ENCODE results near the gene CGB5. TPM values are rescaled to one million over a fixed set of nuclear protein-coding genes. Genes with fewer than 3 reads are reported as not detected.

The CGB5 gene
- polyA plus RNA-seq, 1 of the 3 experiments (the other 2 are of a cell fraction), result 0.16 TPM

DNA sequence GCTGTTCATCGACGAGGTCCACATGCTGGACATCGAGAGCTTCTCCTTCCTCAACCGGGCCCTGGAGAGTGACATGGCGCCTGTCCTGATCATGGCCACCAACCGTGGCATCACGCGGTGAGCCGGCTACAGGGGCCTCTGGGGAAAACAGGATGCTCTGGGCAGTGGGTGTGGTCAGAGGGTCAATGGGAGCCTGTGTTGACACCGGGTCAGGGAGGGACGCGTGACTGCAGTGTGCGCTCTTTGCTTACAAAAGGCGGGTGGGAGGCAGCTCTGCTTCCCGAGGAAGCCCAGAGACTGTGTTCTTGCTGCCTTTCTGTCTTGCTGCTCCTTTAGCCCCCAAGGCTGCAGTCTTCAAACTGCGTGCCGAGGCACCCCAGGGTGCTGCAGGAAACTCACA lies 32.5 kb upstream of the CGB5 start:
- no peak for DNase-seq
- no peaks in the 10 kb centered on the region for H3K79me2 ChIP-seq (ENCODE audit: insufficient read depth)
- CTCF ChIA-PET, result interaction anchor here (1.3 to 8.6 kb wide), 2 partner anchors 8 to 12 kb away, joined by 5 to 68 read pairs; no protein-coding TSS in a partner anchor
- H2AFZ ChIP-seq (ENCODE audit: low read depth), result no peak overlapping the region
- peaks cover 7% of the 10 kb centered on the region for H3F3A ChIP-seq (replicated peaks; ENCODE audit: insufficient read depth)
- H3K27me3 ChIP-seq (ENCODE audit: insufficient read depth), result no peaks in the 10 kb centered on the region
- no peak for TF ChIP-seq RAD21 (IDR thresholded peaks at IDR 0.05; ENCODE audit: low read length)
- TF ChIP-seq GABPA (IDR thresholded peaks at IDR 0.05; ENCODE audit: low read depth), result no peak
- no peak for TF ChIP-seq NRF1 (IDR thresholded peaks at IDR 0.05; ENCODE audit: low read depth, low read length)
- no peak for TF ChIP-seq FOSL2 (IDR thresholded peaks at IDR 0.05; ENCODE audit: borderline replicate concordance, low read depth)
- no peak for TF ChIP-seq EZH2phosphoT487 (IDR thresholded peaks at IDR 0.05; ENCODE audit: borderline replicate concordance, low read depth)
- TF ChIP-seq TAF1 (IDR thresholded peaks at IDR 0.05; ENCODE audit: borderline replicate concordance, low read depth, low read length), result no peak
- TF ChIP-seq RFX5 (IDR thresholded peaks at IDR 0.05; ENCODE audit: low read length), result no peak
- TF ChIP-seq ELF1 (IDR thresholded peaks at IDR 0.05), result no peak
- no peak for TF ChIP-seq MEF2A (IDR thresholded peaks at IDR 0.05; ENCODE audit: borderline replicate concordance, low read depth)
- no peak for TF ChIP-seq RCOR1 (IDR thresholded peaks at IDR 0.05; ENCODE audit: low read length)
- no peak for TF ChIP-seq TEAD4 (IDR thresholded peaks at IDR 0.05; ENCODE audit: borderline replicate concordance, insufficient read depth)
- no peaks in the 10 kb centered on the region for H3K4me1 ChIP-seq (ENCODE audit: control insufficient read depth in 1 of 2, insufficient read depth in 2 of 2, low read depth in 1 of 2, low read length in 1 of 2)
- H3K9me3 ChIP-seq, result no peaks in the 10 kb centered on the region
- WGBS (ENCODE audit: low lambda C conversion rate), result 90% methylated on average over 13 of the region's 17 CpGs
- H3K4me3 ChIP-seq (ENCODE audit: low read depth in 2 of 2, low read length in 1 of 2), result no peak overlapping the region
- no peak overlapping the region for H3K4me2 ChIP-seq
- no peak overlapping the region for H3K9ac ChIP-seq
- no peaks in the 10 kb centered on the region for H4K20me1 ChIP-seq (ENCODE audit: insufficient read depth)
- no peak overlapping the region for H3K27ac ChIP-seq (ENCODE audit: low read depth in 2 of 2, low read length in 1 of 2)
- H3K9me2 ChIP-seq, result no peaks in the 10 kb centered on the region
- POLR2A ChIA-PET, result no interaction called here
- H3K36me3 ChIP-seq (replicated peaks in 1 of 2; ENCODE audit: control insufficient read depth in 1 of 2, insufficient read depth in 2 of 2, low read length in 1 of 2), result peaks cover 7 to 55% of the 10 kb centered on the region in 2 experiments

DNA sequence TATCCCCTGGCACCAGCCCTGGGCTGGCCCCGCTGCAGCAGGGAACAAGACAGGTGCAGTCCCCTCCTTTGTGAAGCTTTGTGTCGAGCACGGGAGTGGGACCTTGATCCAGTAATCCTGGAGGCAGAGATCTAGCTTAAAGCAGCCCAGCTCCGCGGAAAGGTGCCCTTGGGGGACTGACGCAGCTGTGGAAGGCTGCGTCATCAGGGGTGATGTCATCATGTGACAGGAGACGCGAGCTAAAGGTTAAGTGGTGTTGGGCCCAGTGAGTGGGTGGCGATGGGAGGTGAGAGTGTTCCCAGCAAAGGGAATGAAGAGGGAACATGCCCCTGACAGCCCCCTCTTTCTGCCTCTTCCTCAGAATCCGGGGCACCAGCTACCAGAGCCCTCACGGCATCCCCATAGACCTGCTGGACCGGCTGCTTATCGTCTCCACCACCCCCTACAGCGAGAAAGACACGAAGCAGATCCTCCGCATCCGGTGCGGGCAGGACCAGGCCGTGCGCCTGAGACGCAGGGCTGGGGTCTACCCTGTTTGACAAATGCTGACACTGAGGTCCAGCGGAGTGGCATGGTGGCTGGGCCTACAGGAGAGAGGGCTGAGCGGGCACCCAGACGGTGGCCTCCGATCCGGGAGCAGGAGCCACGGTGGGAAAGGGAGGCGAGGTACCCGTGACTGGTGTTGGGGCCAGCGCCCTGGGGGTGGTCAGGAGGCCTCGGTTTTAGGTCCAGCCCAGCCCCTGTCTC lies 29.4 kb upstream of the CGB5 start:
- no peak overlapping the region for H2AFZ ChIP-seq (ENCODE audit: low read depth)
- no peak overlapping the region for H3K27ac ChIP-seq (ENCODE audit: low read depth in 2 of 2, low read length in 1 of 2)
- H3K9me2 ChIP-seq, result no peaks in the 10 kb centered on the region
- H3K4me2 ChIP-seq, result no peak overlapping the region
- DNase-seq, result no peak
- TF ChIP-seq RFX5 (IDR thresholded peaks at IDR 0.05; ENCODE audit: low read length) (no peak), SMC3 (IDR thresholded peaks at IDR 0.05; ENCODE audit: low read depth, low read length) (no peak), EZH2phosphoT487 (IDR thresholded peaks at IDR 0.05; ENCODE audit: borderline replicate concordance, low read depth) (no peak), SIN3A (IDR thresholded peaks at IDR 0.05; ENCODE audit: borderline replicate concordance, low read depth, low read length) (no peak), POLR2AphosphoS5 (IDR thresholded peaks at IDR 0.05; ENCODE audit: low read depth, low read length) (0 out of 2 replicates have a peak, but pooled peaks have one; percentile 5)
- TF ChIP-seq, protein P1, sequence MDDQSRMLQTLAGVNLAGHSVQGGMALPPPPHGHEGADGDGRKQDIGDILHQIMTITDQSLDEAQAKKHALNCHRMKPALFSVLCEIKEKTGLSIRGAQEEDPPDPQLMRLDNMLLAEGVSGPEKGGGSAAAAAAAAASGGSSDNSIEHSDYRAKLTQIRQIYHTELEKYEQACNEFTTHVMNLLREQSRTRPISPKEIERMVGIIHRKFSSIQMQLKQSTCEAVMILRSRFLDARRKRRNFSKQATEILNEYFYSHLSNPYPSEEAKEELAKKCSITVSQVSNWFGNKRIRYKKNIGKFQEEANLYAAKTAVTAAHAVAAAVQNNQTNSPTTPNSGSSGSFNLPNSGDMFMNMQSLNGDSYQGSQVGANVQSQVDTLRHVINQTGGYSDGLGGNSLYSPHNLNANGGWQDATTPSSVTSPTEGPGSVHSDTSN (IDR thresholded peaks at IDR 0.05), result no peak
- TF ChIP-seq, protein P2, sequence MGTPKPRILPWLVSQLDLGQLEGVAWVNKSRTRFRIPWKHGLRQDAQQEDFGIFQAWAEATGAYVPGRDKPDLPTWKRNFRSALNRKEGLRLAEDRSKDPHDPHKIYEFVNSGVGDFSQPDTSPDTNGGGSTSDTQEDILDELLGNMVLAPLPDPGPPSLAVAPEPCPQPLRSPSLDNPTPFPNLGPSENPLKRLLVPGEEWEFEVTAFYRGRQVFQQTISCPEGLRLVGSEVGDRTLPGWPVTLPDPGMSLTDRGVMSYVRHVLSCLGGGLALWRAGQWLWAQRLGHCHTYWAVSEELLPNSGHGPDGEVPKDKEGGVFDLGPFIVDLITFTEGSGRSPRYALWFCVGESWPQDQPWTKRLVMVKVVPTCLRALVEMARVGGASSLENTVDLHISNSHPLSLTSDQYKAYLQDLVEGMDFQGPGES (IDR thresholded peaks at IDR 0.05; ENCODE audit: low read depth, low read length), result no peak
- TF ChIP-seq, protein P3, sequence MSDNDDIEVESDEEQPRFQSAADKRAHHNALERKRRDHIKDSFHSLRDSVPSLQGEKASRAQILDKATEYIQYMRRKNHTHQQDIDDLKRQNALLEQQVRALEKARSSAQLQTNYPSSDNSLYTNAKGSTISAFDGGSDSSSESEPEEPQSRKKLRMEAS (IDR thresholded peaks at IDR 0.05; ENCODE audit: low read depth), result no peak
- ChIA-PET CTCF (interaction anchor here (1.1 to 8.6 kb wide), 2 partner anchors 15 to 21 kb away, joined by 5 to 68 read pairs; partner anchors contain the start of gene RUVBL2), POLR2A (no interaction called here)
- H3K36me3 ChIP-seq (replicated peaks in 1 of 2; ENCODE audit: control insufficient read depth in 1 of 2, insufficient read depth in 2 of 2, low read length in 1 of 2), result peaks cover 0 to 46% of the 10 kb centered on the region in 2 experiments
- H3F3A ChIP-seq (replicated peaks; ENCODE audit: insufficient read depth), result peaks cover 10% of the 10 kb centered on the region
- H3K27me3 ChIP-seq (ENCODE audit: insufficient read depth), result no peaks in the 10 kb centered on the region
- no peak overlapping the region for H3K4me3 ChIP-seq (ENCODE audit: low read depth in 2 of 2, low read length in 1 of 2)
- H3K9ac ChIP-seq, result no peak overlapping the region
- H3K9me3 ChIP-seq, result no peaks in the 10 kb centered on the region
- H3K79me2 ChIP-seq (ENCODE audit: insufficient read depth), result no peaks in the 10 kb centered on the region
- peaks cover 0 to 22% of the 10 kb centered on the region in 2 experiments; a peak in 1 of 4 replicates for H3K4me1 ChIP-seq (ENCODE audit: control insufficient read depth in 1 of 2, insufficient read depth in 2 of 2, low read depth in 1 of 2, low read length in 1 of 2)
- WGBS (ENCODE audit: low lambda C conversion rate), result 92% methylated on average over 16 of the region's 32 CpGs
- no peaks in the 10 kb centered on the region for H4K20me1 ChIP-seq (ENCODE audit: insufficient read depth)

Data from SK-N-SH (cell line).